PC-9 (cell line): Measurements from ENCODE around the gene STK24. TPM values are rescaled to one million over a fixed set of nuclear protein-coding genes. Genes with fewer than 3 reads are reported as not detected.
A peak's percentile ranks its signal among the peaks of the same experiment; 100 is the strongest.

Experiments
- BruUV-seq: library from RNA; stranded (reverse); fragments of 400-500 nt; replicated peaks from 2 replicates; lab custom pipeline; 2021; lab: Mats Ljungman, UMichigan
- CTCF ChIA-PET: fragments of 300-600 bp; sonication (Branson Sonifier 250); formaldehyde crosslinking; loops from one replicate; lab custom pipeline; 2022; ENCODE audit warnings: antibody characterized with exemption; lab: Charles Lee
- POLR2A ChIA-PET: fragments of 300-600 bp; sonication (Branson Sonifier 250); formaldehyde crosslinking; loops from one replicate; lab custom pipeline; 2022; ENCODE audit warnings: antibody characterized with exemption; ENCODE audit not compliant: unreplicated experiment; lab: Charles Lee
- DNase-seq, 2 experiments: peaks; one replicate each; pipeline versions ENCODE4 v3.0.0 to v3.0.0-alpha.2; 2015 to 2022; ENCODE audit warnings: mixed read lengths in 1 of 2
- H2AFZ ChIP-seq: fragments of 200-600 bp; sonication (generic); 2 replicates; pipeline ENCODE4 v1.8.1; 2017; ENCODE audit warnings: antibody characterized with exemption
- H3F3A ChIP-seq: fragments of 200-600 bp; sonication (generic); 2 replicates; pipeline ENCODE4 v1.8.1; 2017; ENCODE audit warnings: antibody characterized with exemption, mild to moderate bottlenecking, low read depth; ENCODE audit not compliant: insufficient read depth
- H3K27ac ChIP-seq: fragments of 200-600 bp; sonication (generic); 2 replicates; pipeline ENCODE4 v1.6.1; 2016; ENCODE audit warnings: mixed run types
- H3K27me3 ChIP-seq: fragments of 200-600 bp; sonication (generic); 2 replicates; pipeline ENCODE4 v1.6.1; 2016; ENCODE audit warnings: low read depth, mixed run types; ENCODE audit not compliant: insufficient read depth
- H3K36me3 ChIP-seq: fragments of 200-600 bp; sonication (generic); 2 replicates; pipeline ENCODE4 v1.6.1; 2016; ENCODE audit warnings: low read depth, mixed run types
- H3K4me1 ChIP-seq: fragments of 200-600 bp; sonication (generic); replicated peaks from 2 replicates; pipeline ENCODE4 v1.6.1; 2016; ENCODE audit warnings: mixed run types; ENCODE audit not compliant: insufficient read depth
- H3K4me2 ChIP-seq: fragments of 200-600 bp; sonication (generic); 2 replicates; pipeline ENCODE4 v1.6.1; 2017; ENCODE audit warnings: mixed run types
- H3K4me3 ChIP-seq: fragments of 200-600 bp; sonication (generic); 2 replicates; pipeline ENCODE4 v1.6.1; 2016; ENCODE audit warnings: mixed run types
- H3K79me2 ChIP-seq: fragments of 200-600 bp; sonication (generic); 2 replicates; pipeline ENCODE4 v1.6.1; 2017; ENCODE audit warnings: low read depth, mixed run types
- H3K9me2 ChIP-seq: fragments of 200-600 bp; sonication (generic); 2 replicates; pipeline ENCODE4 v1.8.1; 2017; ENCODE audit warnings: mild to moderate bottlenecking; ENCODE audit not compliant: insufficient read depth
- H3K9me3 ChIP-seq: fragments of 200-600 bp; sonication (generic); 2 replicates; pipeline ENCODE4 v1.8.1; 2016; ENCODE audit warnings: low read depth; ENCODE audit not compliant: insufficient read depth
- H4K20me1 ChIP-seq: fragments of 200-600 bp; sonication (generic); 2 replicates; pipeline ENCODE4 v1.8.1; 2017; ENCODE audit not compliant: insufficient read depth
- CTCF ChIP-seq: fragments of 200-600 bp; sonication (generic); conservative IDR thresholded peaks from 2 replicates; pipeline ENCODE4 v1.6.1; 2017; ENCODE audit warnings: mixed run types, antibody characterized with exemption, mild to moderate bottlenecking, moderate library complexity
- EZH2 ChIP-seq: fragments of 200-600 bp; sonication (generic); IDR thresholded peaks from 2 replicates; pipeline ENCODE4 v1.8.0; 2017; ENCODE audit warnings: antibody characterized with exemption, low read depth
- intact Hi-C: fragments of 100-400 bp; cut with micrococcal nuclease; formaldehyde crosslinking; loops from one replicate; pipeline ENCODE4 v1.10.0; 2022; ENCODE audit not compliant: unreplicated experiment
- total RNA-seq: library from RNA; stranded (reverse); gene quantifications from 2 replicates; pipeline ENCODE4 v1.2.3, GENCODE V29; 2021

The STK24 gene
- total RNA-seq, 1 experiment from 2014 or later, result 134 TPM

- peaks cover 4% of the 10 kb centered on the region; the same call in 1 of the 2 replicates for H3K4me1 ChIP-seq
- no peaks in the 10 kb centered on the region for H3K79me2 ChIP-seq
- intact Hi-C loops, result loop anchor here (1.0 to 10.0 kb wide), 3 partner anchors 208 to 399 kb away; no protein-coding TSS in a partner anchor
- no TSS peak for BruUV-seq
- peak; percentile 76 to 77 for DNase-seq
- peaks cover 16% of the 10 kb centered on the region; the same call in 1 of the 2 replicates for H3K36me3 ChIP-seq
- no peaks in the 10 kb centered on the region for H3K27me3 ChIP-seq
- no peaks in the 10 kb centered on the region for H3K9me3 ChIP-seq
- no peak overlapping the region for H3K4me2 ChIP-seq
- H2AFZ ChIP-seq, result no peak overlapping the region
- H3K4me3 ChIP-seq, result no peak overlapping the region
- ChIA-PET POLR2A (interaction anchor here (0.7 kb wide), 1 partner anchor 339 kb away, joined by 3 read pairs; no protein-coding TSS in a partner anchor), CTCF (interaction anchor here (0.7 to 1.9 kb wide), 4 partner anchors 39 to 397 kb away, joined by 3 to 10 read pairs (median 5); no protein-coding TSS in a partner anchor)
- H3K9me2 ChIP-seq, result no peaks in the 10 kb centered on the region
- TF ChIP-seq EZH2 (no peak), CTCF (peak; percentile 96)
- no peak overlapping the region; the same call in 1 of the 2 replicates for H3K27ac ChIP-seq
- H3F3A ChIP-seq, result peaks cover 21% of the 10 kb centered on the region; the same call in 1 of the 2 replicates
- no peaks in the 10 kb centered on the region for H4K20me1 ChIP-seq
Observed at GRCh38 chr13:98445340-98446233, 131.3 kb downstream of the STK24 start.

GRCh38 chr13:98444381-98444780 is 132.5 kb downstream of the STK24 start:
- Histone ChIP-seq H3K4me1 (peaks cover 4% of the 10 kb centered on the region; the same call in 1 of the 2 replicates), H3K9me3 (no peaks in the 10 kb centered on the region), H3K27ac (no peak overlapping the region), H3K79me2 (no peaks in the 10 kb centered on the region), H3K4me3 (no peak overlapping the region), H3K27me3 (no peaks in the 10 kb centered on the region), H3F3A (peaks cover 16% of the 10 kb centered on the region; the same call in 1 of the 2 replicates), H3K36me3 (peaks cover 14% of the 10 kb centered on the region; the same call in 1 of the 2 replicates), H3K4me2 (no peak overlapping the region), H4K20me1 (no peaks in the 10 kb centered on the region), H3K9me2 (no peaks in the 10 kb centered on the region), H2AFZ (no peak overlapping the region)
- no peak for DNase-seq
- ChIA-PET POLR2A (no interaction called here), CTCF (interaction anchor here (1.0 to 1.9 kb wide), 2 partner anchors 209 to 398 kb away, joined by 3 to 7 read pairs; no protein-coding TSS in a partner anchor)
- no TSS peak for BruUV-seq
- intact Hi-C loops, result loop anchor here (10.0 kb wide), 1 partner anchor 400 kb away; no protein-coding TSS in a partner anchor
- TF ChIP-seq CTCF (no peak), EZH2 (no peak)

GRCh38 chr13:98443800-98444325 is 133.0 kb downstream of the STK24 start:
- H3K27ac ChIP-seq, result no peak overlapping the region
- H3K36me3 ChIP-seq, result peaks cover 11% of the 10 kb centered on the region; the same call in 1 of the 2 replicates
- CTCF ChIA-PET, result no interaction called here
- no peak for TF ChIP-seq CTCF
- no peak for TF ChIP-seq EZH2
- intact Hi-C loops, result loop anchor here (10.0 kb wide), 1 partner anchor 401 kb away; no protein-coding TSS in a partner anchor
- H3K79me2 ChIP-seq, result no peaks in the 10 kb centered on the region
- H3K4me3 ChIP-seq, result no peak overlapping the region
- no peak for DNase-seq
- POLR2A ChIA-PET, result no interaction called here
- H3K9me2 ChIP-seq, result no peaks in the 10 kb centered on the region
- H4K20me1 ChIP-seq, result no peaks in the 10 kb centered on the region
- H3K27me3 ChIP-seq, result no peaks in the 10 kb centered on the region
- no peaks in the 10 kb centered on the region for H3K9me3 ChIP-seq
- no TSS peak for BruUV-seq
- H2AFZ ChIP-seq, result no peak overlapping the region
- peaks cover 16% of the 10 kb centered on the region; the same call in 1 of the 2 replicates for H3F3A ChIP-seq
- H3K4me1 ChIP-seq, result peaks cover 4% of the 10 kb centered on the region; the same call in 1 of the 2 replicates
- H3K4me2 ChIP-seq, result no peak overlapping the region
